DOHH2 (cell line): ENCODE data around the gene SFXN5.

ENCODE experiments used
- EZH2phosphoT487 ChIP-seq: fragments of 200-600 bp; sonication (generic); IDR thresholded peaks from 2 replicates; pipeline ENCODE4 v1.6.1; 2017; ENCODE audit warnings: borderline replicate concordance, mild to moderate bottlenecking, antibody characterized with exemption, low read length, moderate library complexity, mixed read lengths
- TF ChIP-seq, protein P1 (sequence below): fragments of 200-600 bp; sonication (generic); IDR thresholded peaks from one replicate; pipeline ENCODE4 v1.5.1; 2014; ENCODE audit warnings: antibody characterized with exemption, mild to moderate bottlenecking, low read depth, low read length; ENCODE audit not compliant: poor library complexity, severe bottlenecking

DNA sequence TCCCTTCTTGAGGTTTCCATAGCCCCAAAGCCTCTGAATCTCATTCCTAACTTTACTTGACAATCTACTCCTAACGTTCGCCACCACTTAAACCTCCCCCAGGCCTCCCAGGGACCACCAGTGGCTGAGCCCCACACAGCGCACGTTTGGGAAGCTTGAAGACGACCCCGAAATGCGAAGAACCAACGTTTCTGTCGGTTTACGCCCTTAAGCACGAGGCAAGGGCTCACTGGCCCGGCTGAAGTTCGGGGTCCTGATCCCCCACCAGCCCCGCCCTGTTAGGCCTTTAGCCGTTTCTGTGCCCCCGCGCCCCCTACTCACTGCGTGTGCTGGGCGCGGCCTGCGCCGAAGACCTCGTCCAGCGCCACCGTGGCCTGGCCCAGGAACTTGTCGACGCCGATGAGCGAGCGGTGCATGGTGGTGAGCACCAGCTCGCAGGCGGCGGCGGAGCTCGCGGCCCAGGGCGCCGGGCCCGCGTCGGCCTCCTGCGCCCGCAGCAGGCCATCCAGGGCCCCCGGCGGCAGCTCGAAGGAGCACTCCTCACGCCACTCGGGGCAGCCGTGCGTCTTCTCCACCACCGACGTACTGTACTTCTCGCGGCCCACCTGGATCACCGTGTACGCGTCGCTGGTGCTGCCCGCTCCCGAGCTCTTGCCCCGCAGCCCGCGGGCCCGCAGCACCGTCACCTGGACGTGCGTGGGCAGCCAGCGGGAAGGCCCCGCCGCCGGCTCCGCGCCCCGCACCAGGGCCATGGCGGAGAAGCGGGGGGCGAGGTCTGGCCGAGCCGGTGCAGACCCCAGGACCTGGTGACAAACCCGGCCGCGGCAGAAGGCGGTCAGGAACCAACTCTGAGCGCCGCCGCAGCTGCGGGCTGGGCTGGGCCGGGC, 40.8 kb upstream of the SFXN5 start:
- TF ChIP-seq, protein P1, sequence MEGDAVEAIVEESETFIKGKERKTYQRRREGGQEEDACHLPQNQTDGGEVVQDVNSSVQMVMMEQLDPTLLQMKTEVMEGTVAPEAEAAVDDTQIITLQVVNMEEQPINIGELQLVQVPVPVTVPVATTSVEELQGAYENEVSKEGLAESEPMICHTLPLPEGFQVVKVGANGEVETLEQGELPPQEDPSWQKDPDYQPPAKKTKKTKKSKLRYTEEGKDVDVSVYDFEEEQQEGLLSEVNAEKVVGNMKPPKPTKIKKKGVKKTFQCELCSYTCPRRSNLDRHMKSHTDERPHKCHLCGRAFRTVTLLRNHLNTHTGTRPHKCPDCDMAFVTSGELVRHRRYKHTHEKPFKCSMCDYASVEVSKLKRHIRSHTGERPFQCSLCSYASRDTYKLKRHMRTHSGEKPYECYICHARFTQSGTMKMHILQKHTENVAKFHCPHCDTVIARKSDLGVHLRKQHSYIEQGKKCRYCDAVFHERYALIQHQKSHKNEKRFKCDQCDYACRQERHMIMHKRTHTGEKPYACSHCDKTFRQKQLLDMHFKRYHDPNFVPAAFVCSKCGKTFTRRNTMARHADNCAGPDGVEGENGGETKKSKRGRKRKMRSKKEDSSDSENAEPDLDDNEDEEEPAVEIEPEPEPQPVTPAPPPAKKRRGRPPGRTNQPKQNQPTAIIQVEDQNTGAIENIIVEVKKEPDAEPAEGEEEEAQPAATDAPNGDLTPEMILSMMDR: no peak
- no peak for TF ChIP-seq EZH2phosphoT487
